ENCODE measurements around the gene GMPR2. TPM values are rescaled to one million over a fixed set of nuclear protein-coding genes. Genes with fewer than 3 reads are reported as not detected.

Gene GMPR2
- total RNA-seq, 1 experiment from 2014 or later: 56.9 TPM

DNA sequence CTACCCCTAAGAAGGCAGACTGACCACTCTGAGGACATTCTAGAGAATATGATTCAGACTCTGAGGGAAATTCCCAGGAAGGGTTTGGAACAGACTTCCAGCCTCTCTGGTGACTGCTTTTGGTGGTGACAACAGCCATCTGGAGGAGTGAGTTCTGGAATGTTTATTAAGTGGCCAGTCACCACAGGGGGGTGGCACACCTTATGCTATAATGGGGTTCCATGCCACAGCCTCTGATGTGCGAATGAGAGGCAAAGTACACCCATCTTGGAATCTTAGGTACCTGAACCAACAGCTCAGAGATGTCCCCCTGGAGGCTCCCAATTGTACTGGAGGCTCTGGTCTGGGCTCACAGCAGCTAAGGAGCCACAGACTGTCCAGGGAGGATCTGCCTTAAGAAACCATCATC lies 19.2 kb downstream of the GMPR2 start:
- H3F3A ChIP-seq (ENCODE audit: low read length, unreplicated experiment): no peaks in the 10 kb centered on the region
- H3K4me1 ChIP-seq (ENCODE audit: insufficient read depth, low read length): 0 out of 2 replicates have a peak, but pooled peaks cover 10% of the 10 kb centered on the region
- H3K9me3 ChIP-seq (ENCODE audit: low read length): no peaks in the 10 kb centered on the region
- no peaks in the 10 kb centered on the region for H4K20me1 ChIP-seq (ENCODE audit: low read length)
- CTCF ChIA-PET: no interaction called here
- no peak overlapping the region for H3K4me3 ChIP-seq (ENCODE audit: low read length)
- no peaks in the 10 kb centered on the region; the same call in 1 of the 2 replicates for H3K36me3 ChIP-seq (ENCODE audit: low read depth, low read length)
- H3K27ac ChIP-seq (ENCODE audit: low read length): no peak overlapping the region
- H3K27me3 ChIP-seq (ENCODE audit: low read length): no peaks in the 10 kb centered on the region
- no peak overlapping the region for H3K9ac ChIP-seq (ENCODE audit: low read length)
- POLR2A ChIA-PET (ENCODE audit: unreplicated experiment): no interaction called here
- intact Hi-C loops (cut with micrococcal nuclease): no loop called here
- H3K4me2 ChIP-seq (ENCODE audit: low read length): no peak overlapping the region
- no TSS peak for BruUV-seq (replicated peaks)
- H3K79me2 ChIP-seq (ENCODE audit: low read length): no peaks in the 10 kb centered on the region
- ATAC-seq (0 out of 2 replicates have a peak, but pooled peaks have one; percentile 24), DNase-seq (peak; percentile 15)
- H2AFZ ChIP-seq (ENCODE audit: low read length): no peak overlapping the region
- H3K9me2 ChIP-seq (replicated peaks; ENCODE audit: low read length): no peaks in the 10 kb centered on the region
- TF ChIP-seq CTCF (conservative IDR thresholded peaks at IDR 0.05; ENCODE audit: low read depth, low read length) (no peak), EZH2phosphoT487 (IDR thresholded peaks at IDR 0.05; ENCODE audit: borderline replicate concordance, low read length) (no peak)

DNA sequence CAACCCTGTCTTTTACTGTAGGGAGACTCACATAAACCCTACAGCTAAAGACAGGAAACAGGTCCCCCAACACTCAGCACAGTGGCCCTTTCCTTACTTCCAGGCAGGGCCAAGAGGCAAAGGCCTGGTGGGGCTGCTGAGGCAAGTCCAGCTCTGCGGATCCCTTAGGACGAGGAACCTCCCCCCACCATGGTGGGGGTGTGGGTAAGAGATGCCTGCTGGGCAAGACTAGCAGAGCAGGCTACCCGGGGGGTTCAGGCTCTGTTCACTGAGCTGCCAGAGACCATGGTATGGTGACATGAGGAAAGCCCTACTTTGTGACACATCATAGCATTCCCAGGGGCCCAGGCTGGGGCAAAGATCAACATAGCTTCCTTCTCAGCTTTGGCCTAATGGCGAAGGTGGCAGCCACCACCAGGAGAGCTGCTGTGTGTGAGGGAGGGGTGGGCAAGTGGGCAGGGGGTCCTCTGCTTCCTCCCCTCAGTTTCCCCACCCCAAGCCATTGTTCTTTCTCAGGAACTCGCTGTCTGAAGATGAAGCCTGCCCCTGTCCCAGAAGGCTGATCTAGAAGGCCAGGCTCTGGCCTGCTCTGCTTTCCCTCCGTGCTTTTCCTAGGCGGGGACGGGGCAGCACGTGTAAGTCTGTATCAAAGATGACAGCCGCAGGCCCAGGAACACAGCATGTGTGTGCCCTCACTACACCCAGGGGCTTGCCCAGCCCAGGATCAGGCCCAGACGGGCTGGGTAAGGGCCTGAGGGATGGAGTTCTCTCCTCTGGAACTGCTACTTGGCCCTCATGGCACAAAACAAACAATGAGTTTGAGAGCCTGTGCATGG lies 19.8 kb downstream of the GMPR2 start:
- H3K27ac ChIP-seq (ENCODE audit: low read length): no peak overlapping the region
- no peaks in the 10 kb centered on the region for H3F3A ChIP-seq (ENCODE audit: low read length, unreplicated experiment)
- CTCF ChIA-PET: interaction anchor here (0.7 kb wide), 1 partner anchor 75 kb away, joined by 3 read pairs; no protein-coding TSS in a partner anchor
- H3K9ac ChIP-seq (ENCODE audit: low read length): no peak overlapping the region
- H3K79me2 ChIP-seq (ENCODE audit: low read length): no peaks in the 10 kb centered on the region
- H3K36me3 ChIP-seq (ENCODE audit: low read depth, low read length): no peaks in the 10 kb centered on the region; the same call in 1 of the 2 replicates
- intact Hi-C loops (cut with micrococcal nuclease): no loop called here
- TF ChIP-seq EZH2 (IDR thresholded peaks at IDR 0.05; ENCODE audit: low read length, unreplicated experiment) (no peak), CTCF (conservative IDR thresholded peaks at IDR 0.05; ENCODE audit: low read depth, low read length) (no peak)
- BruUV-seq (replicated peaks): no TSS peak
- H3K9me3 ChIP-seq (ENCODE audit: low read length): no peaks in the 10 kb centered on the region
- no peaks in the 10 kb centered on the region for H3K27me3 ChIP-seq (ENCODE audit: low read length)
- 0 out of 2 replicates have a peak, but pooled peaks cover 10% of the 10 kb centered on the region for H3K4me1 ChIP-seq (ENCODE audit: insufficient read depth, low read length)
- no peaks in the 10 kb centered on the region for H4K20me1 ChIP-seq (ENCODE audit: low read length)
- no peak overlapping the region for H3K4me3 ChIP-seq (ENCODE audit: low read length)
- H2AFZ ChIP-seq (ENCODE audit: low read length): no peak overlapping the region
- ATAC-seq: no peak
- POLR2A ChIA-PET (ENCODE audit: unreplicated experiment): no interaction called here
- H3K4me2 ChIP-seq (ENCODE audit: low read length): no peak overlapping the region
- no peaks in the 10 kb centered on the region for H3K9me2 ChIP-seq (replicated peaks; ENCODE audit: low read length)
- no peak for DNase-seq

GRCh38 chr14:24253936-24254335 lies 21.2 kb downstream of the GMPR2 start:
- CTCF ChIA-PET: no interaction called here
- no peaks in the 10 kb centered on the region for H3F3A ChIP-seq (ENCODE audit: low read length, unreplicated experiment)

More at GRCh38 chr14:24253936-24254335, 21.2 kb downstream of the GMPR2 start:
- Histone ChIP-seq H3K36me3 (ENCODE audit: low read depth, low read length) (no peaks in the 10 kb centered on the region; the same call in 1 of the 2 replicates), H3K4me1 (ENCODE audit: insufficient read depth, low read length) (0 out of 2 replicates have a peak, but pooled peaks cover 11% of the 10 kb centered on the region), H3K9me3 (ENCODE audit: low read length) (no peaks in the 10 kb centered on the region), H3K4me2 (ENCODE audit: low read length) (no peak overlapping the region), H3K9ac (ENCODE audit: low read length) (no peak overlapping the region), H3K27me3 (ENCODE audit: low read length) (no peaks in the 10 kb centered on the region), H3K79me2 (ENCODE audit: low read length) (no peaks in the 10 kb centered on the region), H2AFZ (ENCODE audit: low read length) (no peak overlapping the region), H4K20me1 (ENCODE audit: low read length) (no peaks in the 10 kb centered on the region), H3K27ac (ENCODE audit: low read length) (no peak overlapping the region), H3K9me2 (replicated peaks; ENCODE audit: low read length) (no peaks in the 10 kb centered on the region), H3K4me3 (ENCODE audit: low read length) (no peak overlapping the region)
- intact Hi-C loops (cut with micrococcal nuclease): no loop called here
- no peak for ATAC-seq
- POLR2A ChIA-PET (ENCODE audit: unreplicated experiment): no interaction called here
- DNase-seq: no peak
- BruUV-seq (replicated peaks): no TSS peak
- TF ChIP-seq EZH2 (IDR thresholded peaks at IDR 0.05; ENCODE audit: low read length, unreplicated experiment): no peak
- TF ChIP-seq CTCF (conservative IDR thresholded peaks at IDR 0.05; ENCODE audit: low read depth, low read length): no peak
- TF ChIP-seq EZH2phosphoT487 (IDR thresholded peaks at IDR 0.05; ENCODE audit: borderline replicate concordance, low read length): no peak
